B cell (primary cell): ENCODE data around the gene SELENON.

Experiments
- EZH2 ChIP-seq: IDR thresholded peaks from 2 replicates; pipeline ENCODE4 v1.6.1; 2012; ENCODE audit warnings: borderline replicate concordance, low read depth, mild to moderate bottlenecking, moderate library complexity, low read length; ENCODE audit not compliant: insufficient read depth, poor library complexity, severe bottlenecking
- TF ChIP-seq, protein P1 (sequence below): fragments of 200-600 bp; IDR thresholded peaks from one replicate; pipeline ENCODE4 v1.8.0; 2022; ENCODE audit warnings: antibody characterized with exemption, mild to moderate bottlenecking

DNA sequence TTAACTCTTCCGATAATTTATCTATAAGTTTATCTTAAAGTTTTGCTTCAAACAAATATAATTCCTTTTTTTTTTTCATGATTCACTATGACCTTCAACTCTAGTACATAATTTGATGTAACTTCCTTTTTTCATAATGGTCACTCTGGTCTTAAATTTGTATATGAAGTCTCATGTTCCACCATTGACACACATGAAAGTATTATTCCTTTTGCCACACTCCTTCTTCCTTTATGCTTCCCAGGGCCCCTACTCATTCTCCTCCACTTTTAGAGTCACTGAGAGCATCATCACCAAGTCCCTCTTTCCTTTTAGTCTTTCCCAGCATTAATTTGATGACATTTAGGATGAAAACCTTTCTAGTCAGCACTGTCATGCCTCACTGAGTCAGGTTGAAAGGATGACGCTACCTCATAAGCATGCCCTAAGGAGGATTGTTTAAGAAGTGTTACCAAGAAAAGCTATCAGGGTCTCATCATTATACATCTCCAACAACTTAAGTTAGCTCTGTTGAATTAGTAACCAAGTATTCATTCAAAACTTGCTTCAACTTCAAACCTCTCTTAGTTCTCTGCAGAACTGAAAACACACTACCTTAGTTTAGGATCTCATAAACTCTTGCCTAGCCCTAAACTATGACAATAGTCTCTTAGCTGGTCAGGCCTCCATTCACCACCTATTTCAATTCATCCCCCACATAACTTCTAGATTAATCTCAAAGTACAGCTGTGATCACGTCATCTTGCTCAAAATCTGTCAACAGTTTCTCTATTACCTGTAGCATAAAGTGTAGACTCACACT lies 44.7 kb downstream of the SELENON start:
- TF ChIP-seq, protein P1, sequence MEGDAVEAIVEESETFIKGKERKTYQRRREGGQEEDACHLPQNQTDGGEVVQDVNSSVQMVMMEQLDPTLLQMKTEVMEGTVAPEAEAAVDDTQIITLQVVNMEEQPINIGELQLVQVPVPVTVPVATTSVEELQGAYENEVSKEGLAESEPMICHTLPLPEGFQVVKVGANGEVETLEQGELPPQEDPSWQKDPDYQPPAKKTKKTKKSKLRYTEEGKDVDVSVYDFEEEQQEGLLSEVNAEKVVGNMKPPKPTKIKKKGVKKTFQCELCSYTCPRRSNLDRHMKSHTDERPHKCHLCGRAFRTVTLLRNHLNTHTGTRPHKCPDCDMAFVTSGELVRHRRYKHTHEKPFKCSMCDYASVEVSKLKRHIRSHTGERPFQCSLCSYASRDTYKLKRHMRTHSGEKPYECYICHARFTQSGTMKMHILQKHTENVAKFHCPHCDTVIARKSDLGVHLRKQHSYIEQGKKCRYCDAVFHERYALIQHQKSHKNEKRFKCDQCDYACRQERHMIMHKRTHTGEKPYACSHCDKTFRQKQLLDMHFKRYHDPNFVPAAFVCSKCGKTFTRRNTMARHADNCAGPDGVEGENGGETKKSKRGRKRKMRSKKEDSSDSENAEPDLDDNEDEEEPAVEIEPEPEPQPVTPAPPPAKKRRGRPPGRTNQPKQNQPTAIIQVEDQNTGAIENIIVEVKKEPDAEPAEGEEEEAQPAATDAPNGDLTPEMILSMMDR = no peak
- TF ChIP-seq EZH2 = no peak
